ENCODE results near the gene HEG1. TPM values are rescaled to one million over a fixed set of nuclear protein-coding genes. Genes with fewer than 3 reads are reported as not detected.
A peak's percentile ranks its signal among the peaks of the same experiment; 100 is the strongest.

Gene HEG1
- total RNA-seq, 1 experiment from 2014 or later = 14.6 TPM

DNA sequence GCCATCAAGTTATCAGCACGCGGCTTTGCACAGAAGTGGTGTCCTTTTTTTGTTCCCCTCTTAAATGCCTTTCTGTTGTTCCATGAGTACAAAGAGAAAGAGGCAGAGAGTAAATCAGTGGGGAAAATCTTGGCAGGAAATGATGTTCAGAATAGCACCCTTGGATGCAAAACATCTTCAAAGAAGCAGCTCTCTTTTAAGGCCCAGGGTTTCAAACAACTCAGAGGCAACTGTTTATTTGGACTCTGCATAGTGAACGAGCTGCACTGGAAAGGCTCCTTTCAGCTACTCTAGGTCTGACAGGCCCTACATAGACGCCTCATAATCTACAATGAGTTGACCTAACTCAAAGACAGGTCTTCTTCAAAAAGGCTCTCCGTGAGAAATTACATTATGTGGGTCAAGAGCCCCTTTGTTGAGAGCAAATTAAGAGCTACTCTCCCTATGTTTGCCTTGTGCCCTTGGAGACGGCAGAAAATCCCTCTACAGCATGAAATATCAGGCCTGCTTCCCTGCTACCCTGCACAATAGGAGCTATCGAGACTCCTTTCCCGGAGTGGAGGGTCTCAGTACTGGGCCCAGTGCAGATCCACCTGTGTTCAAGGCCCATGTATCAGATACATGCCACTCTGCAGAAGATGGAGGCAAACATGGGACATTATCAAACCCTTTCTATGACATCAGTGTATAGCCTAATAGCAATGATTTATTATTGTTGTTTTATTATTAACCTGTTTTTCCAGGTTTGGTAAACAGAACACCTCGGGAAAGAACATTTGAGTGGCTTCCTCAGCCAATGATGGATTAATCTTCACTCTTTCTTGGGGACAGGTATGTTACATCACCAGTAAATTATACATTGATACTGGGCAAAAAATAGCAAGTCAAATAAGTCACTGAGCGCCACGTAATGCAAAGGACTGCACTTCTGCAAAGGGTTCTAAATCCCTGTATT is 53.1 kb downstream of the HEG1 start:
- CTCF ChIA-PET = interaction anchor here (1.8 kb wide), 1 partner anchor 10 kb away, joined by 4 read pairs; no protein-coding TSS in a partner anchor
- ATAC-seq = no peak
- TF ChIP-seq, protein P1, sequence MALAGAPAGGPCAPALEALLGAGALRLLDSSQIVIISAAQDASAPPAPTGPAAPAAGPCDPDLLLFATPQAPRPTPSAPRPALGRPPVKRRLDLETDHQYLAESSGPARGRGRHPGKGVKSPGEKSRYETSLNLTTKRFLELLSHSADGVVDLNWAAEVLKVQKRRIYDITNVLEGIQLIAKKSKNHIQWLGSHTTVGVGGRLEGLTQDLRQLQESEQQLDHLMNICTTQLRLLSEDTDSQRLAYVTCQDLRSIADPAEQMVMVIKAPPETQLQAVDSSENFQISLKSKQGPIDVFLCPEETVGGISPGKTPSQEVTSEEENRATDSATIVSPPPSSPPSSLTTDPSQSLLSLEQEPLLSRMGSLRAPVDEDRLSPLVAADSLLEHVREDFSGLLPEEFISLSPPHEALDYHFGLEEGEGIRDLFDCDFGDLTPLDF (CRISPR knock-in tag; IDR thresholded peaks at IDR 0.05) = no peak
- no peak for TF ChIP-seq FOXJ3 (CRISPR knock-in tag; IDR thresholded peaks at IDR 0.05; ENCODE audit: borderline replicate concordance)
- TF ChIP-seq IRF2 (CRISPR knock-in tag; IDR thresholded peaks at IDR 0.05; ENCODE audit: borderline replicate concordance, low read depth) = no peak
- TF ChIP-seq ZNF138 (CRISPR knock-in tag; conservative IDR thresholded peaks at IDR 0.05) = no peak
- no peak for TF ChIP-seq SMAD3 (CRISPR knock-in tag; IDR thresholded peaks at IDR 0.05; ENCODE audit: borderline replicate concordance)
- TF ChIP-seq, protein P2, sequence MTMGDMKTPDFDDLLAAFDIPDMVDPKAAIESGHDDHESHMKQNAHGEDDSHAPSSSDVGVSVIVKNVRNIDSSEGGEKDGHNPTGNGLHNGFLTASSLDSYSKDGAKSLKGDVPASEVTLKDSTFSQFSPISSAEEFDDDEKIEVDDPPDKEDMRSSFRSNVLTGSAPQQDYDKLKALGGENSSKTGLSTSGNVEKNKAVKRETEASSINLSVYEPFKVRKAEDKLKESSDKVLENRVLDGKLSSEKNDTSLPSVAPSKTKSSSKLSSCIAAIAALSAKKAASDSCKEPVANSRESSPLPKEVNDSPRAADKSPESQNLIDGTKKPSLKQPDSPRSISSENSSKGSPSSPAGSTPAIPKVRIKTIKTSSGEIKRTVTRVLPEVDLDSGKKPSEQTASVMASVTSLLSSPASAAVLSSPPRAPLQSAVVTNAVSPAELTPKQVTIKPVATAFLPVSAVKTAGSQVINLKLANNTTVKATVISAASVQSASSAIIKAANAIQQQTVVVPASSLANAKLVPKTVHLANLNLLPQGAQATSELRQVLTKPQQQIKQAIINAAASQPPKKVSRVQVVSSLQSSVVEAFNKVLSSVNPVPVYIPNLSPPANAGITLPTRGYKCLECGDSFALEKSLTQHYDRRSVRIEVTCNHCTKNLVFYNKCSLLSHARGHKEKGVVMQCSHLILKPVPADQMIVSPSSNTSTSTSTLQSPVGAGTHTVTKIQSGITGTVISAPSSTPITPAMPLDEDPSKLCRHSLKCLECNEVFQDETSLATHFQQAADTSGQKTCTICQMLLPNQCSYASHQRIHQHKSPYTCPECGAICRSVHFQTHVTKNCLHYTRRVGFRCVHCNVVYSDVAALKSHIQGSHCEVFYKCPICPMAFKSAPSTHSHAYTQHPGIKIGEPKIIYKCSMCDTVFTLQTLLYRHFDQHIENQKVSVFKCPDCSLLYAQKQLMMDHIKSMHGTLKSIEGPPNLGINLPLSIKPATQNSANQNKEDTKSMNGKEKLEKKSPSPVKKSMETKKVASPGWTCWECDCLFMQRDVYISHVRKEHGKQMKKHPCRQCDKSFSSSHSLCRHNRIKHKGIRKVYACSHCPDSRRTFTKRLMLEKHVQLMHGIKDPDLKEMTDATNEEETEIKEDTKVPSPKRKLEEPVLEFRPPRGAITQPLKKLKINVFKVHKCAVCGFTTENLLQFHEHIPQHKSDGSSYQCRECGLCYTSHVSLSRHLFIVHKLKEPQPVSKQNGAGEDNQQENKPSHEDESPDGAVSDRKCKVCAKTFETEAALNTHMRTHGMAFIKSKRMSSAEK (CRISPR knock-in tag; IDR thresholded peaks at IDR 0.05; ENCODE audit: borderline replicate concordance) = no peak
- no peak for TF ChIP-seq FOXP1 (CRISPR knock-in tag; IDR thresholded peaks at IDR 0.05; ENCODE audit: borderline replicate concordance)
- TF ChIP-seq ZNF423 (CRISPR knock-in tag; IDR thresholded peaks at IDR 0.05) = no peak
- TF ChIP-seq SMAD4 (CRISPR knock-in tag; IDR thresholded peaks at IDR 0.05) = no peak
- TF ChIP-seq, protein P3, sequence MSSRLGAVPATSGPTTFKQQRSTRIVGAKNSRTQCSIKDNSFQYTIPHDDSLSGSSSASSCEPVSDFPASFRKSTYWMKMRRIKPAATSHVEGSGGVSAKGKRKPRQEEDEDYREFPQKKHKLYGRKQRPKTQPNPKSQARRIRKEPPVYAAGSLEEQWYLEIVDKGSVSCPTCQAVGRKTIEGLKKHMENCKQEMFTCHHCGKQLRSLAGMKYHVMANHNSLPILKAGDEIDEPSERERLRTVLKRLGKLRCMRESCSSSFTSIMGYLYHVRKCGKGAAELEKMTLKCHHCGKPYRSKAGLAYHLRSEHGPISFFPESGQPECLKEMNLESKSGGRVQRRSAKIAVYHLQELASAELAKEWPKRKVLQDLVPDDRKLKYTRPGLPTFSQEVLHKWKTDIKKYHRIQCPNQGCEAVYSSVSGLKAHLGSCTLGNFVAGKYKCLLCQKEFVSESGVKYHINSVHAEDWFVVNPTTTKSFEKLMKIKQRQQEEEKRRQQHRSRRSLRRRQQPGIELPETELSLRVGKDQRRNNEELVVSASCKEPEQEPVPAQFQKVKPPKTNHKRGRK (CRISPR knock-in tag; IDR thresholded peaks at IDR 0.05; ENCODE audit: borderline replicate concordance) = no peak
- no peak for TF ChIP-seq ZNF416 (CRISPR knock-in tag; IDR thresholded peaks at IDR 0.05)
- no peak for TF ChIP-seq GRHL2 (CRISPR knock-in tag; IDR thresholded peaks at IDR 0.05; ENCODE audit: insufficient replicate concordance, severe bottlenecking)
- H3K9me3 Mint-ChIP-seq = no peaks in the 10 kb centered on the region
- POLR2A ChIA-PET = no interaction called here
- H3K4me3 Mint-ChIP-seq = no peak overlapping the region
- H3K27ac Mint-ChIP-seq = no peak overlapping the region
- H3K27me3 Mint-ChIP-seq (ENCODE audit: low read depth) = no peaks in the 10 kb centered on the region
- no peak for DNase-seq (ENCODE audit: low spot score)
- H3K36me3 Mint-ChIP-seq = peaks cover 6% of the 10 kb centered on the region
- peaks cover 15% of the 10 kb centered on the region for H3K4me1 Mint-ChIP-seq

DNA sequence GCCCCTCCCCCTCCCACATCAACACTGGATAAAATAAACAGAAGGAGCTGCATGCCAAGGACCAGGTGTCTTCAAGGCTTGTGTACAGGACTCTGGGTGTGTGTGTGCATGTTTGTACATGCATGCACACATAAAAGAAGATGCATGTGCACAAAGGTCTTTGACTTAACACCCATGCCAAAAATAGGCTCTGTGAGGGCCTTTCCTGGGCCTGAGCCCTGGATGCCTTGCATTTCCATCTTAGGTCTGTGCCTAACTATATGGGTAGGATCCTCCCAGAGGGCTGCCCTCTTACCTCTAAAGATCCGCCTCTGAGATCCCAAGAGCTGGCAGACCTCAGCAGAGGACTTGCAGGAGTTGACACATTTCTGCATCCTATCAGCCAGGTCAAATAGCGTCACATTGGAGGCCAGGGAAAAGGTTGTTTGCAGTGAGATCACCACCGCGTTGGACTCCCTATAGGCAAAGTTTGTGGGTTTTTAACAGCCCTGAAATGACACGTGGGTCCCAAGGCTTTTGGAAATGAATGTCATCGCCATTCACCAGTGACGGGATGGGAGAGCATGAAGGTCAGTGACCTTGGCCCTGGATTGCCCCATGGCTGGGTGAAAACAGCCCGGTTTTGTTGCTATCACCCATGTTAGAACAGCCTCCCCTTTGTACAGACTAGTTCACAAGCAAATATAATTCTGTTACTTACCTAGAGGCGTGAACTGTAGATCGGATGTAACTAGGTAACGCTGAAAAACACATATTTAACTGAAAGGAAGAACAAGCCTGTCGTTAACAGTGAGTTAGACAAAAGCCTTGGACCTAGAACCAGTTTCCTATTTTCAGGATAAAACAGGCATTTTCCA is 54.0 kb downstream of the HEG1 start:
- ChIA-PET POLR2A (no interaction called here), CTCF (interaction anchor here (0.6 to 1.8 kb wide), 3 partner anchors 9 to 73 kb away, joined by 3 to 4 read pairs (median 3); no protein-coding TSS in a partner anchor)
- peaks cover 15% of the 10 kb centered on the region for H3K4me1 Mint-ChIP-seq
- H3K4me3 Mint-ChIP-seq = no peak overlapping the region
- peak; percentile 82 for TF ChIP-seq GABPB1 (CRISPR knock-in tag; IDR thresholded peaks at IDR 0.05)
- TF ChIP-seq NFATC4 (CRISPR knock-in tag; IDR thresholded peaks at IDR 0.05) = no peak
- peaks cover 13% of the 10 kb centered on the region for H3K36me3 Mint-ChIP-seq
- no peaks in the 10 kb centered on the region for H3K9me3 Mint-ChIP-seq
- H3K27me3 Mint-ChIP-seq (ENCODE audit: low read depth) = no peaks in the 10 kb centered on the region
- DNase-seq (ENCODE audit: low spot score) (no peak), ATAC-seq (no peak)
- H3K27ac Mint-ChIP-seq = no peak overlapping the region
